Sciatic nerve (tissue), 2 donors: ENCODE measurements around the gene RBM11. TPM values are rescaled to one million over a fixed set of nuclear protein-coding genes. Genes with fewer than 3 reads are reported as not detected.
"Not testable (repeated sequence)": the region's sequence is repeated elsewhere in the genome, so short reads cannot be mapped to it uniquely, and the experiment has no call there.

Source experiments
- ATAC-seq: fragments of 200-7000 bp; cut with Tn5 transposase; one replicate; pipeline ENCODE4 v1.9.1; 2020; ENCODE audit warnings: mild to moderate bottlenecking, moderate library complexity
- DNase-seq: peaks from one replicate; pipeline ENCODE4 v3.0.0-alpha.2; 2020; ENCODE audit warnings: low spot score
- intact Hi-C: fragments of 100-400 bp; cut with DNase I; formaldehyde crosslinking; loops from one replicate; pipeline ENCODE4 v1.14.2; 2022
- total RNA-seq: library from RNA; stranded (reverse); fragmentation: NEBNext Ultra II Directional; extraction: Animal tissue kit (Norgen Biotek cat#: 25700); gene quantifications from one replicate; pipeline ENCODE4 v1.2.1, GENCODE V29; 2021
- donor health status: DM: no; HTN: no; CAD: no.
- donor health status: DM: no; HTN: no; CAD: no.

The RBM11 gene
- total RNA-seq: 20.3 TPM

GRCh38 chr21:14215971-14216641, at the start of gene RBM11:
Gene RBM11, plus strand, starts transcription at chr21:14216157. Its CDS starts 30 bp downstream, at chr21:14216187.
- DNase-seq (peak; percentile 87), ATAC-seq (peak; percentile 97)
- intact Hi-C loops: no loop called here

GRCh38 chr21:14166463-14167223, 49.3 kb upstream of the RBM11 start:
- intact Hi-C loops, ATAC-seq, DNase-seq: not testable (repeated sequence)

- DNase-seq (no peak), ATAC-seq (no peak)
- intact Hi-C loops: no loop called here
Measured at GRCh38 chr21:14206222-14206621, 9.7 kb upstream of the RBM11 start.

- intact Hi-C loops: no loop called here
- no peak for ATAC-seq
Measured at GRCh38 chr21:14210738-14211137, 5.2 kb upstream of the RBM11 start, which contains the start of gene LIPI. Gene LIPI, minus strand, starts transcription at chr21:14210955. Its CDS starts 110 bp downstream, at chr21:14210845.

GRCh38 chr21:14213164-14213563, 2.8 kb upstream of the RBM11 start:
- DNase-seq: no peak
- no peak for ATAC-seq

More at GRCh38 chr21:14210738-14211137, 5.2 kb upstream of the RBM11 start, which contains the start of gene LIPI:
- DNase-seq: no peak

GRCh38 chr21:14223365-14223764, 7.4 kb downstream of the RBM11 start:
- no peak for DNase-seq
- ATAC-seq: no peak
- intact Hi-C loops: no loop called here

More at GRCh38 chr21:14213164-14213563, 2.8 kb upstream of the RBM11 start:
- intact Hi-C loops: no loop called here

- ATAC-seq: no peak
- no peak for DNase-seq
- intact Hi-C loops: no loop called here
Measured at GRCh38 chr21:14229399-14229798, 13.4 kb downstream of the RBM11 start.

GRCh38 chr21:14235101-14235500, 19.1 kb downstream of the RBM11 start:
- DNase-seq (no peak), ATAC-seq (no peak)
- intact Hi-C loops: no loop called here

GRCh38 chr21:14236180-14236579, 20.2 kb downstream of the RBM11 start:
- intact Hi-C loops: no loop called here
- DNase-seq: no peak
- ATAC-seq: no peak

GRCh38 chr21:14239281-14239680, 23.3 kb downstream of the RBM11 start:
- intact Hi-C loops: no loop called here
- no peak for DNase-seq
- ATAC-seq: no peak

GRCh38 chr21:14241297-14241696, 25.3 kb downstream of the RBM11 start:
- DNase-seq: no peak
- ATAC-seq: no peak
- intact Hi-C loops: no loop called here

- DNase-seq (no peak), ATAC-seq (no peak)
- intact Hi-C loops: no loop called here
Measured at GRCh38 chr21:14243461-14243860, 27.5 kb downstream of the RBM11 start.

GRCh38 chr21:14243874-14244273, 27.9 kb downstream of the RBM11 start:
- DNase-seq: no peak
- ATAC-seq: no peak
- intact Hi-C loops: no loop called here

GRCh38 chr21:14244911-14245310, 29.0 kb downstream of the RBM11 start:
- intact Hi-C loops: no loop called here
- DNase-seq: no peak
- ATAC-seq: no peak

- DNase-seq: no peak
- ATAC-seq: no peak
- intact Hi-C loops: no loop called here
Measured at GRCh38 chr21:14245711-14246110, 29.8 kb downstream of the RBM11 start.

- no peak for DNase-seq
- intact Hi-C loops: no loop called here
- ATAC-seq: no peak
Measured at GRCh38 chr21:14251336-14251735, 35.4 kb downstream of the RBM11 start.

- intact Hi-C loops: no loop called here
- peak; percentile 76 for ATAC-seq
- no peak for DNase-seq
Measured at GRCh38 chr21:14259747-14260146, 43.8 kb downstream of the RBM11 start.

- DNase-seq (no peak), ATAC-seq (no peak)
- intact Hi-C loops: no loop called here
Measured at GRCh38 chr21:14260174-14260764, 44.3 kb downstream of the RBM11 start.

- ATAC-seq: no peak
- no peak for DNase-seq
- intact Hi-C loops: no loop called here
Measured at GRCh38 chr21:14262039-14262438, 46.1 kb downstream of the RBM11 start.

GRCh38 chr21:14263879-14264278, 47.9 kb downstream of the RBM11 start:
- ATAC-seq: no peak
- intact Hi-C loops: no loop called here
- DNase-seq: no peak
